Hepatocyte (in vitro differentiated cells): ENCODE data around the gene EIF6. TPM values are rescaled to one million over a fixed set of nuclear protein-coding genes. Genes with fewer than 3 reads are reported as not detected.

Source experiments
- DNase-seq: peaks from one replicate; pipeline ENCODE4 v3.0.0-alpha.2; 2016; ENCODE audit warnings: low spot score
- H2AFZ ChIP-seq: fragments of 200-600 bp; sonication (generic); 2 replicates; pipeline ENCODE4 v1.6.0; 2016; ENCODE audit warnings: antibody characterized with exemption, mild to moderate bottlenecking
- H3K27ac ChIP-seq: fragments of 200-600 bp; sonication (generic); 2 replicates; pipeline ENCODE4 v1.5.1; 2016; ENCODE audit warnings: mild to moderate bottlenecking
- H3K27me3 ChIP-seq: fragments of 200-600 bp; sonication (generic); 2 replicates; pipeline ENCODE4 v1.6.1; 2016
- H3K36me3 ChIP-seq: fragments of 200-600 bp; sonication (generic); replicated peaks from 2 replicates; pipeline ENCODE4 v1.5.1; 2016; ENCODE audit warnings: low read depth; ENCODE audit not compliant: insufficient read depth
- H3K4me1 ChIP-seq: fragments of 200-600 bp; sonication (generic); 2 replicates; pipeline ENCODE4 v1.5.1; 2016; ENCODE audit warnings: mild to moderate bottlenecking, moderate library complexity; ENCODE audit not compliant: insufficient read depth
- H3K4me2 ChIP-seq: fragments of 200-600 bp; sonication (generic); 2 replicates; pipeline ENCODE4 v1.6.0; 2016
- H3K4me3 ChIP-seq: fragments of 200-600 bp; sonication (generic); 2 replicates; pipeline ENCODE4 v1.5.1; 2016; ENCODE audit warnings: mild to moderate bottlenecking
- H3K79me2 ChIP-seq: fragments of 200-600 bp; sonication (generic); 2 replicates; pipeline ENCODE4 v1.6.0; 2017; ENCODE audit warnings: mild to moderate bottlenecking
- H3K9me2 ChIP-seq: fragments of 200-600 bp; sonication (generic); replicated peaks from 2 replicates; pipeline ENCODE4 v1.6.0; 2017; ENCODE audit warnings: mild to moderate bottlenecking; ENCODE audit not compliant: insufficient read depth
- H3K9me3 ChIP-seq: fragments of 200-600 bp; sonication (generic); 2 replicates; pipeline ENCODE4 v1.5.1; 2016; ENCODE audit warnings: low read depth, mild to moderate bottlenecking
- H4K20me1 ChIP-seq: fragments of 200-600 bp; sonication (generic); 2 replicates; pipeline ENCODE4 v1.6.0; 2016; ENCODE audit warnings: mild to moderate bottlenecking; ENCODE audit not compliant: insufficient read depth, poor library complexity, severe bottlenecking
- EZH2 ChIP-seq: fragments of 200-600 bp; sonication (generic); IDR thresholded peaks from 2 replicates; pipeline ENCODE4 v1.6.1; 2016; ENCODE audit warnings: antibody characterized with exemption, mild to moderate bottlenecking, borderline replicate concordance
- EZH2phosphoT487 ChIP-seq: fragments of 200-600 bp; sonication (generic); IDR thresholded peaks from one replicate; pipeline ENCODE4 v1.6.1; 2018; ENCODE audit warnings: antibody characterized with exemption, mild to moderate bottlenecking, low read depth, moderate library complexity; ENCODE audit not compliant: unreplicated experiment, severe bottlenecking
- WGBS: methylation state at CpG from one replicate; pipeline ENCODE4 v1.1.6; 2016; ENCODE audit warnings: low lambda C conversion rate; ENCODE audit errors: missing lambda C conversion rate; 5-methylcytosine and 5-hydroxymethylcytosine counted together
- polyA plus RNA-seq: library from polyadenylated mRNA; unstranded; fragments of >200 nt; fragmentation: Nextera tagmentation; extraction: Ambion mirVana; gene quantifications from 2 replicates; pipeline ENCODE4 v1.2.1, GENCODE V29; 2016
- total RNA-seq: library from RNA; depleted of rRNA; stranded (reverse); fragments of >200 nt; gene quantifications from 2 replicates; pipeline ENCODE4 v1.2.3, GENCODE V29; 2014
- TF ChIP-seq, protein P1 (sequence below): fragments of 200-600 bp; sonication (generic); IDR thresholded peaks from 2 replicates; pipeline ENCODE4 v1.5.1; 2016; ENCODE audit warnings: antibody characterized with exemption, mild to moderate bottlenecking; ENCODE audit not compliant: poor library complexity

EIF6 gene
- total and polyA plus RNA-seq, 2 experiments from 2014 or later: 112 to 230 TPM

DNA sequence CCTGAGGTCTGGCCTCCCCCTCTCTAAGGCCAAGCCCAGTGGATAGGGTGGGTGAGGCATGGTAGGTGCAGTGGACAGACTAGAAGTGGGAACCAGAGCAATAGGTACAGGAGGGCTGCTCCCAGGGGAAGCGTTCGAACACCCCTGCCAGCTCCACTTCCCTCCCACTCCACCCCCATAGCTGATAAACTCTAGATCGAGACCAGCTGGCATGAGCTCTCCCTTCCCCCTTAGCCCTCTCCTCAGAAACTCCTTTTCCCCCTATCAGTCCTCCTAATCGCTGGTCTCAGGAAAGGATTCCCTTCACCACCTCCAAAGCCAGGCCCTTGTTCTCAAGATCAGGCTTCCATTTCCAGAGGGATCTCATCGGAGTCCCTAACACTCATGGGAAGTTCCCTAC is 13.7 kb upstream of the EIF6 start:
- Histone ChIP-seq H3K9me2 (no peaks in the 10 kb centered on the region), H3K36me3 (no peaks in the 10 kb centered on the region), H4K20me1 (no peaks in the 10 kb centered on the region), H2AFZ (no peak overlapping the region), H3K27me3 (no peaks in the 10 kb centered on the region), H3K4me2 (no peak overlapping the region), H3K4me3 (no peak overlapping the region), H3K9me3 (no peaks in the 10 kb centered on the region), H3K4me1 (peaks cover 10% of the 10 kb centered on the region), H3K79me2 (no peaks in the 10 kb centered on the region), H3K27ac (no peak overlapping the region)
- 59% methylated on average over 5 of the region's 5 CpGs for WGBS
- no peak for DNase-seq
- no peak for TF ChIP-seq EZH2phosphoT487
- no peak for TF ChIP-seq EZH2
- TF ChIP-seq, protein P1, sequence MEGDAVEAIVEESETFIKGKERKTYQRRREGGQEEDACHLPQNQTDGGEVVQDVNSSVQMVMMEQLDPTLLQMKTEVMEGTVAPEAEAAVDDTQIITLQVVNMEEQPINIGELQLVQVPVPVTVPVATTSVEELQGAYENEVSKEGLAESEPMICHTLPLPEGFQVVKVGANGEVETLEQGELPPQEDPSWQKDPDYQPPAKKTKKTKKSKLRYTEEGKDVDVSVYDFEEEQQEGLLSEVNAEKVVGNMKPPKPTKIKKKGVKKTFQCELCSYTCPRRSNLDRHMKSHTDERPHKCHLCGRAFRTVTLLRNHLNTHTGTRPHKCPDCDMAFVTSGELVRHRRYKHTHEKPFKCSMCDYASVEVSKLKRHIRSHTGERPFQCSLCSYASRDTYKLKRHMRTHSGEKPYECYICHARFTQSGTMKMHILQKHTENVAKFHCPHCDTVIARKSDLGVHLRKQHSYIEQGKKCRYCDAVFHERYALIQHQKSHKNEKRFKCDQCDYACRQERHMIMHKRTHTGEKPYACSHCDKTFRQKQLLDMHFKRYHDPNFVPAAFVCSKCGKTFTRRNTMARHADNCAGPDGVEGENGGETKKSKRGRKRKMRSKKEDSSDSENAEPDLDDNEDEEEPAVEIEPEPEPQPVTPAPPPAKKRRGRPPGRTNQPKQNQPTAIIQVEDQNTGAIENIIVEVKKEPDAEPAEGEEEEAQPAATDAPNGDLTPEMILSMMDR: no peak

DNA sequence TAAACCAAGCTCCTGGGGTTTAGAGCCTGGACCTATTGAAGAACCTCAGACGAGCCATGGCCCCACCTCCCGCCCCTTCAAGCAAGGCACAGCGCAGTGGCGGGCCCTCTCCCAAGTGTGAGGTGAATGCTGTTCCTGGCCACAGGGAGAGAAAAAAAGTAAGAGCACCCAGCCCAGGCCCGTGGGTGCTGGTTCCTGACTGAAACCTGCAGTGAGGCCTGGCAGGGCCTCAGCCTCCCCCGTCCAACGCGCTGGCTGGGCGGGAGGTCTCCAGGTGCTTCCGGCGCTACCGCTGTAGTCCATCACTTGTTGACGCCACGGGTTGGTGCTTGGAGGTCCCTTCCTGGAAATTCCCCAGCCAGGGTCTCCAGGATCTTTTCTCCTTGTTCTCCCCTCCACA is 13.2 kb upstream of the EIF6 start:
- no peaks in the 10 kb centered on the region for H3K9me2 ChIP-seq
- no peaks in the 10 kb centered on the region for H3K36me3 ChIP-seq
- H3K27ac ChIP-seq: no peak overlapping the region
- no peaks in the 10 kb centered on the region for H3K9me3 ChIP-seq
- no peaks in the 10 kb centered on the region for H4K20me1 ChIP-seq
- TF ChIP-seq EZH2: no peak
- TF ChIP-seq, protein P1: no peak
- TF ChIP-seq EZH2phosphoT487: no peak
- H3K4me2 ChIP-seq: no peak overlapping the region
- no peaks in the 10 kb centered on the region for H3K79me2 ChIP-seq
- no peak overlapping the region for H2AFZ ChIP-seq
- peak; percentile 3 for DNase-seq
- H3K4me3 ChIP-seq: no peak overlapping the region
- no peaks in the 10 kb centered on the region for H3K27me3 ChIP-seq
- WGBS: 94% methylated on average over 14 of the region's 14 CpGs
- peaks cover 4% of the 10 kb centered on the region for H3K4me1 ChIP-seq

DNA sequence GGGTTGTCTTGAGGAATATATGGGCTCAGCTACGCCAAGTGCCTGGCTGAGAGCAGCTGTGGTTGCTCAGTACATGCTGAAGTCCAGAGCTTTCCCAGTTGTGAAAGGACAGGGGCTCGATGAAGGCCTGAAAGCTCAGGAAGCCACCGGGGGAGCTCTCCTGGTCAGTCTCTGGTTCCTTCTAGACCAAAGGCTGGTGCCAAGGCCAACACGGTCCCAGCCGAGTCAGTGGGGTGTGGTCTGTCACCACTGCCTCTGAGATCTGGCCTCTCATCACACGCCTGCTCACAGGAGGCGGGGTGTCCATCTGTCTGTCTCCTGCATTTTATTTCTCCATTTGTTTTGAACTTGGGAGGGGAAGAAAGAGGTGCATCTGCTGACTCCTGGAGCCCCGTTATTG is 12.6 kb upstream of the EIF6 start:
- Histone ChIP-seq H3K4me2 (no peak overlapping the region), H3K27ac (no peak overlapping the region)

More for the DNA sequence above, 12.6 kb upstream of the EIF6 start:
- Histone ChIP-seq H3K9me2 (no peaks in the 10 kb centered on the region), H3K9me3 (no peaks in the 10 kb centered on the region), H3K4me1 (peaks cover 4% of the 10 kb centered on the region), H4K20me1 (no peaks in the 10 kb centered on the region), H2AFZ (no peak overlapping the region), H3K27me3 (no peaks in the 10 kb centered on the region), H3K79me2 (no peaks in the 10 kb centered on the region), H3K36me3 (no peaks in the 10 kb centered on the region), H3K4me3 (no peak overlapping the region)
- peak; percentile 15 for DNase-seq
- TF ChIP-seq EZH2: no peak
- TF ChIP-seq, protein P1: no peak
- 61% methylated on average over 8 of the region's 8 CpGs for WGBS
